ENCODE results near the gene ZBTB5. TPM values are rescaled to one million over a fixed set of nuclear protein-coding genes. Genes with fewer than 3 reads are reported as not detected.

Gene ZBTB5
- total RNA-seq, 1 donor from 2014 or later = 10.1 TPM

- no peak for DNase-seq
- Histone ChIP-seq H3K36me3 (no peaks in the 10 kb centered on the region), H3K4me1 (no peaks in the 10 kb centered on the region), H3K9me3 (no peaks in the 10 kb centered on the region), H3K4me3 (no peak overlapping the region), H3K27me3 (no peaks in the 10 kb centered on the region), H3K27ac (no peak overlapping the region)
- no peak for ATAC-seq
- TF ChIP-seq, protein P1, sequence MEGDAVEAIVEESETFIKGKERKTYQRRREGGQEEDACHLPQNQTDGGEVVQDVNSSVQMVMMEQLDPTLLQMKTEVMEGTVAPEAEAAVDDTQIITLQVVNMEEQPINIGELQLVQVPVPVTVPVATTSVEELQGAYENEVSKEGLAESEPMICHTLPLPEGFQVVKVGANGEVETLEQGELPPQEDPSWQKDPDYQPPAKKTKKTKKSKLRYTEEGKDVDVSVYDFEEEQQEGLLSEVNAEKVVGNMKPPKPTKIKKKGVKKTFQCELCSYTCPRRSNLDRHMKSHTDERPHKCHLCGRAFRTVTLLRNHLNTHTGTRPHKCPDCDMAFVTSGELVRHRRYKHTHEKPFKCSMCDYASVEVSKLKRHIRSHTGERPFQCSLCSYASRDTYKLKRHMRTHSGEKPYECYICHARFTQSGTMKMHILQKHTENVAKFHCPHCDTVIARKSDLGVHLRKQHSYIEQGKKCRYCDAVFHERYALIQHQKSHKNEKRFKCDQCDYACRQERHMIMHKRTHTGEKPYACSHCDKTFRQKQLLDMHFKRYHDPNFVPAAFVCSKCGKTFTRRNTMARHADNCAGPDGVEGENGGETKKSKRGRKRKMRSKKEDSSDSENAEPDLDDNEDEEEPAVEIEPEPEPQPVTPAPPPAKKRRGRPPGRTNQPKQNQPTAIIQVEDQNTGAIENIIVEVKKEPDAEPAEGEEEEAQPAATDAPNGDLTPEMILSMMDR (IDR thresholded peaks at IDR 0.05) = no peak
- intact Hi-C loops (cut with DNase I) = no loop called here
These were observed 52.7 kb downstream of the ZBTB5 start for GRCh38 chr9:37412431-37413151.

DNA sequence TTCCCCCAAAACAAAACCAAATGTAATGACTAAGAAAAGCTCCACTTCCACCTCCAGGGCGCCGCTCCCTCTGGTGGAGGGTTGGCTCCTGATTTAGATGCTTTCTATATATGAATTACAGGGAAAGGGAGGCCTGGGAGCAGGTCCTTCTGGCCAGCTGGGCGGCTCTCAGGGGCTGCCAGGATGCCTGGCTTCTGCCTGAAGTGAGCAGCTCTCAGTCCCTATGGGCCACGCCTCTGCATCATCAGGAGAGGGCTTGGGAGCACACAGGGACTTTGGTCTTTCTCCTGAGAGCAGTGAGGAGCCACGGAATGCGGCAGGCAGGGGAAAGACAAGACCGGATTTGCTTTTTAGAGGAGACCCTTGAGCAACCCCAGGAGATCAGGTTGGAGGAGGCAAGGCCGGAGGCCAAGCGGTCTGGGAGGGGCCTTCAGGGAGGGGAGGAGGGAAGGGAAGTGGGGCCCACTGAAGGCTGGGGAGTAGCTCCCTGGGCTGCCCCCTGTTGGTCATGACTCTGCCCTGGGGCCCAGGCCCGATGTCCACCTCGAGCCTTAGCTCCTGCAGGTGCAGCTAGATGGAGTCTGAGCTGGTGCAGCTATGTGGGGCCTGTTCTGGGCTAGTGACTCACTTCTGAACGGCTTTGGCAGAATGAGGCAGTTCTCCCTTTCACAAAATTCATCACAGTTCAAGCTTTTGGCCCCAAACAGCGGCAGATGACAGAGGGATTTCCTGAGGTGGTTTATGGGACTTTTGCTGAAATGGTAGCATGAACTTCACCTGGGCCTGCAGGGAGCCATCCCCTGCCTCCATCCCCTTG is 54.1 kb downstream of the ZBTB5 start:
- no peak overlapping the region for H3K27ac ChIP-seq
- no peaks in the 10 kb centered on the region for H3K9me3 ChIP-seq
- no peak for DNase-seq
- H3K4me1 ChIP-seq = no peaks in the 10 kb centered on the region
- no peaks in the 10 kb centered on the region for H3K27me3 ChIP-seq
- intact Hi-C loops (cut with DNase I) = no loop called here
- no peak overlapping the region for H3K4me3 ChIP-seq
- TF ChIP-seq, protein P1 (IDR thresholded peaks at IDR 0.05) = no peak
- no peak for ATAC-seq
- H3K36me3 ChIP-seq = no peaks in the 10 kb centered on the region

DNA sequence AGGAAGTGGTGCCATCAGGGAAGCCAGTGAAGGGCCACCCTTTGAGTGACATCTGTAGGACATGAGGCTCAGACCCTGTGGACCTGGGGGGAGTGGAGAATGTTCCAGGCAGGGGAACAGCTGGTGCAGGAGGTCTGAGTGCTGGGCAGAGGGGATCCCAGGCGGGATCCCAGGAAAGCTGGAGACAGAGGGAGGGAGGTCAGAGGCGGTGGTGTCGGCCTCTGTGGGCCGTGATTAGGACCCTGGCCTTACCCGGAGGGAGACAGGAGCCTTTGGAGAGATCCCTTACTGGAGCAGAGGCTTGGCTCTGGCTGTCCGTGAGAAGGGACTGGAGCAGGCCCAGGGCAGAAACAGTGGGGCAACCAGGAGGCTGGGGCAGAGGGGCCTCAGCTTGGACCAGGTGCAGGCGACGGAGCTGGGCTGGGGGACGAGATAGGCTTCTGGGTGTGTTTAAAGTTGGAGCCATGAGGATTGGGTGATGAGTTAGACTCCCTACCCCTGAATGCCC is 54.8 kb downstream of the ZBTB5 start:
- Histone ChIP-seq H3K4me1 (no peaks in the 10 kb centered on the region), H3K9me3 (no peaks in the 10 kb centered on the region), H3K36me3 (no peaks in the 10 kb centered on the region), H3K27me3 (no peaks in the 10 kb centered on the region), H3K4me3 (no peak overlapping the region), H3K27ac (no peak overlapping the region)
- DNase-seq = no peak
- TF ChIP-seq, protein P1 (IDR thresholded peaks at IDR 0.05) = no peak
- intact Hi-C loops (cut with DNase I) = no loop called here
- ATAC-seq = no peak

GRCh38 chr9:37408933-37409710 is 56.1 kb downstream of the ZBTB5 start:
- Histone ChIP-seq H3K27me3 (no peaks in the 10 kb centered on the region), H3K36me3 (no peaks in the 10 kb centered on the region), H3K27ac (no peak overlapping the region), H3K4me1 (no peaks in the 10 kb centered on the region), H3K4me3 (no peak overlapping the region), H3K9me3 (no peaks in the 10 kb centered on the region)
- DNase-seq (no peak), ATAC-seq (no peak)
- TF ChIP-seq, protein P1 (IDR thresholded peaks at IDR 0.05) = no peak
- intact Hi-C loops (cut with DNase I) = no loop called here

- intact Hi-C loops (cut with DNase I) = no loop called here
- no peak for ATAC-seq
- Histone ChIP-seq H3K4me3 (no peak overlapping the region), H3K9me3 (no peaks in the 10 kb centered on the region), H3K27ac (no peak overlapping the region), H3K4me1 (no peaks in the 10 kb centered on the region), H3K27me3 (no peaks in the 10 kb centered on the region), H3K36me3 (no peaks in the 10 kb centered on the region)
- TF ChIP-seq, protein P1 (IDR thresholded peaks at IDR 0.05) = no peak
- no peak for DNase-seq
These were observed 57.8 kb downstream of the ZBTB5 start for GRCh38 chr9:37407468-37407867.

Measured in upper lobe of right lung (tissue), 1 donor.